GM12864 (cell line): ENCODE data around the gene NHS.

ENCODE experiments used
- DNase-seq: peaks from one replicate; pipeline ENCODE4 v3.0.0-alpha.2; 2011; ENCODE audit warnings: low read depth
- H3K4me3 ChIP-seq: 2 replicates; pipeline ENCODE4 v1.5.1; 2011; ENCODE audit warnings: mild to moderate bottlenecking, low read depth, low read length, control low read depth
- CTCF ChIP-seq: IDR thresholded peaks from 2 replicates; pipeline ENCODE4 v1.5.1; 2011; ENCODE audit warnings: low read depth, mild to moderate bottlenecking, moderate library complexity, low read length, control low read depth, inconsistent platforms; ENCODE audit errors: missing control alignments

Gene NHS

DNA sequence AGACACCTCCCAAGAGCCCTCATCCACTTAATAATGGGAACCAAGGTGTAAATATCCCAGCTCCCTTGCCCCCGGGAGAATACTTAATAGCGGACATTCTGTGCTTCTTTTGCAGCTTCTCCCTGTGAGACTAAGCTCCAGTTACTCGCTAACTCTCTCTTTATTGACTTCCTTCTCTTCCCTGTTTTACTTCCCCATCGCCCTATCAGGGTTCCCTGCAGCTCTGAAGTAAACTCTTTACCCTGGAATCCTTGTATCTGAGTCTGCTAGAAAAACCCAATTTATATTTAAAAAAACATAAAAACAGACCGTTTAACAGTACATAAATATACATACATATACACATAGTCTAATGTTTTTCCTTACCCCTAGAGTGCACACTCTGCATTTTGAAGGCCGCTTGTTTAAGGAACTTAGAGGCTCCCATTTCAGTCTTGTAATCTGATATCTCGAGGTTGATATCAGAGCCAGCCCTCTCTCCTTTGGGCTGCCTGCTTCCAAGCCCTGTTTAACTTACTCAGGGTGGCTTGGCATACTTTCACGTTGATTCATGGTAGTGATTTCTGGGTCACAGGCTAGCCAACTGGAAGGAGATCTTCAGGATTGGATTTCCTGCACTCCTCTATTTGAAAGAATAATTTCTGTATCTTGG, 184.9 kb downstream of the NHS start:
- no peak overlapping the region for H3K4me3 ChIP-seq
- no peak for DNase-seq

DNA sequence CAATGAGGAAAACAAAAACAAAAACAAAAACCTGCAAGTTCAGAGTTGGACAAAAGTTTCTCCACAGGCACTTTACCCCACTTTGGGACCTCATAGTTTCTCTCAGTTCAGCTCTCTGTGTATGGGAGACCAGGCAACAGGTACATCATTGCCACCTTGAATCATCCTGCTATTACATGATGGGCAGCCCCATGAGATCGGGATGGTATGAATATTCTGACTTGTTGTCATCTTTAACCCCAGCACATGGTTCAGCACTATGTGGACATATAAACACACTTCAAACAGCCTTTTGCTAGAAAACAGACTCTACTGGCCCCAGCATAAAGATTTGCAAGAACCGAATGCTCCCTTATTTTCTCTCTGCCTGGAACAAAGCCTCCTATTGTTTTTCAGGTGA, 185.4 kb downstream of the NHS start:
- no peak overlapping the region for H3K4me3 ChIP-seq
- DNase-seq, result no peak
- no peak for TF ChIP-seq CTCF

More for the DNA sequence above, 184.9 kb downstream of the NHS start:
- no peak for TF ChIP-seq CTCF

DNA sequence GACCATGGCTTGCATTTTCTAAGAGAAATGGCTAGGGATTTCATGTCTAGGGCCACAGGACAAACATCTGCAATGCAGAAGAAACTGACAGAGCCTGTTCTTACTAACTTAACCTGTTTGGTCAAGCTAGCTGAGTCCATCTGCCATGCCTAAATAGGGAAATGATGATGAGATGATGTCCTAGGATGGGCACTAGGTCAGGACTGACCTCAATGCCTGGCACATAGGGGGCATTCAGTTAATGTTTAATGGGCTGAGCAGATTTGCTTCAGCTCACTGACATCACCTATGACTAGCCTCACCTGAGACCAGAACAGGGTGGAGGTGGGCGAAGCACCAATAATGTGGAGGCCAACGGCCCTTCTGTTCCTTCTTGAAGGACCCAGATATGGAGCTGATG, 188.1 kb downstream of the NHS start:
- H3K4me3 ChIP-seq, result no peak overlapping the region
- no peak for DNase-seq
- no peak for TF ChIP-seq CTCF

DNA sequence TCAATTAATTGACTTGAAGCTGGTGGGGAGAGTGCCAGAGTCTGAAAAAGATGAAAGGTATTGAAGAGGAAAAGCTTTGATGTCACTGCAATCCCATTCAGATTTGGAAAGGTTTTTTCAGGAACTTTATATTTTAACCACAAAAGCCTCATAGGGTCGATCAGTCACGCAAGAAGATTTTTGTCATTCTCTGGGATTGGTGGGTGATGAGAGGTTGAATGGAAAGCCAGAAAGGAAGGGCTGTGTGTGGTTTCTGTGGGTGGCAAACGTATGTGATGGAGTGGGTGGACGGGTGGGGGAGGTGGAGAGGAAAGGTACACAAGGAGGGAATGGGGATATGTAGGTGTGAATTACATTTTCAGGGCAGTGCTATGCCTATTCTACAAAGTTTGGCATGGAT, 188.5 kb downstream of the NHS start:
- DNase-seq, result no peak
- no peak overlapping the region for H3K4me3 ChIP-seq
- TF ChIP-seq CTCF, result no peak

GRCh38 chrX:17564689-17565409, 189.8 kb downstream of the NHS start:
- TF ChIP-seq CTCF, result no peak
- no peak for DNase-seq
- H3K4me3 ChIP-seq, result no peak overlapping the region

- no peak for TF ChIP-seq CTCF
- no peak for DNase-seq
- H3K4me3 ChIP-seq, result no peak overlapping the region
Measured at GRCh38 chrX:17566740-17567139, 191.7 kb downstream of the NHS start.

- no peak overlapping the region for H3K4me3 ChIP-seq
- no peak for TF ChIP-seq CTCF
- DNase-seq, result no peak
Measured at GRCh38 chrX:17567187-17567586, 192.2 kb downstream of the NHS start.
